Keratinocyte (primary cell): ENCODE measurements around the gene SAMD14. TPM values are rescaled to one million over a fixed set of nuclear protein-coding genes. Genes with fewer than 3 reads are reported as not detected.

Experiments used
- DNase-seq: peaks from one replicate; pipeline ENCODE4 v3.0.0-alpha.2; 2011; ENCODE audit warnings: low read depth, missing footprints, low spot score
- FAIRE-seq: peaks from 2 replicates; lab custom pipeline; 2011; peaks lifted over from hg19 to GRCh38; lab: Jason Lieb, UNC
- H2AFZ ChIP-seq: 2 replicates; pipeline ENCODE4 v1.6.0; 2012; ENCODE audit warnings: low read length, control low read depth, inconsistent platforms; ENCODE audit not compliant: control insufficient read depth
- H3K27ac ChIP-seq: 2 replicates; pipeline ENCODE4 v1.5.1; 2011; ENCODE audit warnings: low read length; ENCODE audit not compliant: control insufficient read depth, insufficient read depth
- H3K27me3 ChIP-seq: 3 replicates; pipeline ENCODE4 v1.6.0; 2011; ENCODE audit warnings: low read length; ENCODE audit not compliant: control insufficient read depth, insufficient read depth; ENCODE audit errors: extremely low read depth
- H3K36me3 ChIP-seq, 2 experiments: 2 replicates in 1 of 2; 3 replicates in 1 of 2; pipeline ENCODE4 v1.5.1; 2011; ENCODE audit warnings: low read length in 2 of 2, mild to moderate bottlenecking in 1 of 2; ENCODE audit not compliant: control insufficient read depth in 2 of 2, insufficient read depth in 2 of 2; ENCODE audit errors: extremely low read depth in 1 of 2
- H3K4me1 ChIP-seq: 3 replicates; pipeline ENCODE4 v1.5.1; 2011; ENCODE audit warnings: low read length; ENCODE audit not compliant: control insufficient read depth, insufficient read depth; ENCODE audit errors: extremely low read depth
- H3K4me2 ChIP-seq: 3 replicates; pipeline ENCODE4 v1.6.0; 2011; ENCODE audit warnings: low read depth, low read length; ENCODE audit not compliant: control insufficient read depth, insufficient read depth; ENCODE audit errors: extremely low read depth
- H3K4me3 ChIP-seq, 3 experiments: fragments of 200-600 bp in 1 of 3; sonication (generic) in 1 of 3; 2 replicates in 2 of 3; 3 replicates in 1 of 3; pipeline ENCODE4 v1.5.1; 2011 to 2016; ENCODE audit warnings: low read length in 3 of 3, mild to moderate bottlenecking in 3 of 3, control low read depth in 2 of 3, inconsistent platforms in 1 of 3, low read depth in 1 of 3, mixed read lengths in 1 of 3, mixed run types in 1 of 3, moderate library complexity in 1 of 3; ENCODE audit not compliant: control insufficient read depth in 2 of 3, insufficient read depth in 2 of 3; ENCODE audit errors: extremely low read depth in 1 of 3
- H3K79me2 ChIP-seq: 2 replicates; pipeline ENCODE4 v1.6.0; 2012; ENCODE audit warnings: low read length; ENCODE audit not compliant: control insufficient read depth, insufficient read depth
- H3K9ac ChIP-seq: 3 replicates; pipeline ENCODE4 v1.6.0; 2011; ENCODE audit warnings: low read length; ENCODE audit not compliant: control insufficient read depth, insufficient read depth; ENCODE audit errors: extremely low read depth
- H3K9me1 ChIP-seq: 3 replicates; pipeline ENCODE4 v1.6.0; 2011; ENCODE audit warnings: low read length; ENCODE audit not compliant: control insufficient read depth, insufficient read depth; ENCODE audit errors: extremely low read depth
- H3K9me3 ChIP-seq: 2 replicates; pipeline ENCODE4 v1.5.1; 2012; ENCODE audit warnings: low read depth, low read length; ENCODE audit not compliant: control insufficient read depth
- H4K20me1 ChIP-seq: 3 replicates; pipeline ENCODE4 v1.6.0; 2011; ENCODE audit warnings: low read length; ENCODE audit not compliant: control insufficient read depth, insufficient read depth; ENCODE audit errors: extremely low read depth
- EZH2 ChIP-seq: IDR thresholded peaks from one replicate; pipeline ENCODE4 v1.6.1; 2012; ENCODE audit warnings: inconsistent platforms, mild to moderate bottlenecking, low read length, moderate library complexity
- dilution Hi-C: fragments of 300-500 bp; cut with MboI; formaldehyde crosslinking; loops from one replicate; pipeline ENCODE4 v1.7.0; 2020; ENCODE audit warnings: low sequenced_read_pairs; ENCODE audit not compliant: extremely low pct_ligation_motif_present
- polyA plus RNA-seq, 5 experiments: library from polyadenylated mRNA; depleted of rRNA in 3 of 5; stranded (reverse) in 3 of 5; stranded (forward) in 1 of 5; unstranded in 1 of 5; fragments of >200 nt; gene quantifications; 1 replicate in 1 of 5; 2 replicates in 3 of 5; 3 replicates in 1 of 5; pipeline versions ENCODE4 v1.2.1 to v1.2.3, GENCODE V29; 2011 to 2012; ENCODE audit warnings: missing spikeins in 2 of 5, low read depth in 1 of 5, low replicate concordance in 1 of 5
- TF ChIP-seq, protein P1 (sequence below), 3 experiments: IDR thresholded peaks in 1 of 3; conservative IDR thresholded peaks in 1 of 3; optimal IDR thresholded peaks in 1 of 3; 2 replicates in 2 of 3; 3 replicates in 1 of 3; pipeline versions ENCODE3 to v1.5.1; 2011; ENCODE audit warnings: low read length in 3 of 3, mild to moderate bottlenecking in 3 of 3, moderate library complexity in 2 of 3, control low read depth in 1 of 3, inconsistent platforms in 1 of 3; ENCODE audit not compliant: insufficient read depth in 2 of 3; ENCODE audit errors: extremely low read depth in 1 of 3

Gene SAMD14
- polyA plus RNA-seq, 1 donor (not counting 4 experiments of a cell fraction or from before 2014, with no cell fraction given) = not detected

DNA sequence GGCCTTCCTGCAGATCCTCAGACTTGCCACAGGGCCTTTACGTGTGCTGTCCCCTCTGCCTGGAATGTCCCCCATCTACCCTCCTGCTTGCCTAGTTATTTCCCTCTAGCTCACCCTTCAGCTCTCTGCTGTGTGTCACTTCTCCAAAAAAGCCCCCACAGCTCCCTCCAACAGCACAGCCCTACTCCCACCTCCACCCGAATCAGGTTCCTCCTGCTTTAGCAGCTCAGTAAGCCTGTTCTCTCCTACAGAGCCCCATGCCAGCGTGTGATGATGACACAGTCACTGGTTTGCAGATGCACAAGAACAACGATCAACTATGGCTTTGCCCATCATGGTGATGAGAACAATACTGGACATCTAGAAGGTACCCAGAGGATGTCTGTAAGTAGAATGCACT, 7.1 kb upstream of the SAMD14 start:
- Histone ChIP-seq H3K9me1 (no peaks in the 10 kb centered on the region), H3K4me3 (no peak overlapping the region), H3K4me2 (no peak overlapping the region), H3K27ac (no peak overlapping the region), H3K9ac (no peak overlapping the region), H4K20me1 (peaks cover 4% of the 10 kb centered on the region), H2AFZ (no peak overlapping the region), H3K79me2 (no peaks in the 10 kb centered on the region), H3K27me3 (no peaks in the 10 kb centered on the region), H3K9me3 (no peaks in the 10 kb centered on the region), H3K36me3 (peaks cover 47 to 62% of the 10 kb centered on the region in 2 experiments), H3K4me1 (no peaks in the 10 kb centered on the region)
- dilution Hi-C loops = no loop called here
- no peak for DNase-seq
- no peak for FAIRE-seq
- TF ChIP-seq EZH2 = no peak
- TF ChIP-seq, protein P1, sequence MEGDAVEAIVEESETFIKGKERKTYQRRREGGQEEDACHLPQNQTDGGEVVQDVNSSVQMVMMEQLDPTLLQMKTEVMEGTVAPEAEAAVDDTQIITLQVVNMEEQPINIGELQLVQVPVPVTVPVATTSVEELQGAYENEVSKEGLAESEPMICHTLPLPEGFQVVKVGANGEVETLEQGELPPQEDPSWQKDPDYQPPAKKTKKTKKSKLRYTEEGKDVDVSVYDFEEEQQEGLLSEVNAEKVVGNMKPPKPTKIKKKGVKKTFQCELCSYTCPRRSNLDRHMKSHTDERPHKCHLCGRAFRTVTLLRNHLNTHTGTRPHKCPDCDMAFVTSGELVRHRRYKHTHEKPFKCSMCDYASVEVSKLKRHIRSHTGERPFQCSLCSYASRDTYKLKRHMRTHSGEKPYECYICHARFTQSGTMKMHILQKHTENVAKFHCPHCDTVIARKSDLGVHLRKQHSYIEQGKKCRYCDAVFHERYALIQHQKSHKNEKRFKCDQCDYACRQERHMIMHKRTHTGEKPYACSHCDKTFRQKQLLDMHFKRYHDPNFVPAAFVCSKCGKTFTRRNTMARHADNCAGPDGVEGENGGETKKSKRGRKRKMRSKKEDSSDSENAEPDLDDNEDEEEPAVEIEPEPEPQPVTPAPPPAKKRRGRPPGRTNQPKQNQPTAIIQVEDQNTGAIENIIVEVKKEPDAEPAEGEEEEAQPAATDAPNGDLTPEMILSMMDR (optimal IDR thresholded peaks at IDR 0.05 in 1 of 3, IDR thresholded peaks at IDR 0.05 in 1 of 3, conservative IDR thresholded peaks at IDR 0.05 in 1 of 3; ENCODE audit: extremely low read depth in 1 of 3, insufficient read depth in 2 of 3, low read length in 3 of 3) = no peak

DNA sequence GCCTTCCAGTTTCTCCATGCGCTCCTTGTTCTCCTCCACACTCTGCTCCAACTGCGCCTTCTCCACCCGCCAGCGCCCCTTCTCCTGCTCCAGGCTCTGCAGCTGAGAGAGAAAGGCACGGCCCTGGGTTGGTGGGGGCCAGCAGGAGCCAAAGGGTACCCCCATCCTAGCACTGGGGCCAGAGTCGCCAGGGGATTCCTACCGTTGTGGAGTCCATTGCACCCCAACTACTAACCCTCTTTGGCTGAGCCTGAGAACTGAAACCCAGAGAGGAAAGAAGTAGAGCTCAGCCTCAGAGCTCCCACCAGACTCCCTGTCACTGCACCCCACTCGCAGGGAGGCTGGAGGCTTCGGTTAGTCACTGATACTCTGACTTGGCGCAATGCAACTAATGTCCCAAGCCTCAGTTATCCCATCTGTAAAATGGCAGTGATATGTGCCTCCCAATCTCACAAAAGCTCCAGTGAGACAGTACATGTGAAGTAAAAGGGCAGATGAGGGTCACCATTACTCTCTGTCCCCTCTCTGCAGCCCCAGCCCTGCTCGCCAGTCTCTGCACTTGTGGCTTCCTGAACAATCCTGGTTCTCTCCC, 6.2 kb upstream of the SAMD14 start:
- peaks cover 4% of the 10 kb centered on the region for H4K20me1 ChIP-seq
- H2AFZ ChIP-seq = no peak overlapping the region
- no peak overlapping the region for H3K27ac ChIP-seq
- no peak overlapping the region for H3K9ac ChIP-seq
- TF ChIP-seq, protein P1 (optimal IDR thresholded peaks at IDR 0.05 in 1 of 3, IDR thresholded peaks at IDR 0.05 in 1 of 3, conservative IDR thresholded peaks at IDR 0.05 in 1 of 3; ENCODE audit: extremely low read depth in 1 of 3, insufficient read depth in 2 of 3, low read length in 3 of 3) = no peak
- TF ChIP-seq EZH2 = no peak
- dilution Hi-C loops = no loop called here
- DNase-seq = no peak
- no peaks in the 10 kb centered on the region for H3K9me1 ChIP-seq
- H3K79me2 ChIP-seq = no peaks in the 10 kb centered on the region
- no peak overlapping the region for H3K4me3 ChIP-seq
- no peak overlapping the region for H3K4me2 ChIP-seq
- no peaks in the 10 kb centered on the region for H3K9me3 ChIP-seq
- H3K36me3 ChIP-seq = peaks cover 47 to 55% of the 10 kb centered on the region in 2 experiments
- H3K27me3 ChIP-seq = no peaks in the 10 kb centered on the region
- no peak for FAIRE-seq
- no peaks in the 10 kb centered on the region for H3K4me1 ChIP-seq
